ENCODE data around the gene UMODL1.

GRCh38 chr21:42093991-42094421 lies 22.9 kb downstream of the UMODL1 start:
- TF ChIP-seq GATA2 (IDR thresholded peaks at IDR 0.05; ENCODE audit: low read depth, low read length), result no peak
- TF ChIP-seq GATA3 (IDR thresholded peaks at IDR 0.05; ENCODE audit: low read depth, low read length), result no peak

Measured in SH-SY5Y (cell line).